Measurements from ENCODE around the gene EIF3B.

Gene EIF3B

GRCh38 chr7:2353936-2354185 lies 766 bp upstream of the EIF3B start:
- Histone ChIP-seq H3K27me3 (ENCODE audit: insufficient read depth, low read length) (no peaks in the 10 kb centered on the region), H3K36me3 (ENCODE audit: insufficient read depth, low read length) (peaks cover 36% of the 10 kb centered on the region), H3F3A (ENCODE audit: insufficient read depth, low read length) (no peaks in the 10 kb centered on the region), H3K27ac (ENCODE audit: low read depth, low read length, poor library complexity, severe bottlenecking) (peak overlapping the region; percentile 88), H3K9me3 (ENCODE audit: low read length) (no peaks in the 10 kb centered on the region), H3K4me1 (ENCODE audit: insufficient read depth, low read length, severe bottlenecking) (peaks cover 39% of the 10 kb centered on the region), H4K20me1 (ENCODE audit: insufficient read depth, low read length) (0 out of 2 replicates have a peak, but pooled peaks cover 2% of the 10 kb centered on the region), H3K9me2 (ENCODE audit: low read depth, low read length) (no peaks in the 10 kb centered on the region), H3K4me3 (ENCODE audit: low read depth, low read length, poor library complexity, severe bottlenecking) (peak overlapping the region; percentile 99), H3K9ac (ENCODE audit: low read length) (peak overlapping the region; percentile 92), H2AFZ (ENCODE audit: low read length) (peak overlapping the region; percentile 65; the same call in 1 of the 2 replicates), H3K4me2 (ENCODE audit: low read length) (peak overlapping the region; percentile 90), H3K79me2 (ENCODE audit: insufficient read depth, low read length) (peaks cover 40% of the 10 kb centered on the region)
- TF ChIP-seq CTCF (IDR thresholded peaks at IDR 0.05; ENCODE audit: low read length), result no peak
- no peak for TF ChIP-seq EZH2 (IDR thresholded peaks at IDR 0.05; ENCODE audit: borderline replicate concordance, low read length)

GRCh38 chr7:2354939-2355704 lies 495 bp downstream of the EIF3B start:
- Histone ChIP-seq H3F3A (ENCODE audit: insufficient read depth, low read length) (no peaks in the 10 kb centered on the region), H3K9me2 (ENCODE audit: low read depth, low read length) (no peaks in the 10 kb centered on the region)

GRCh38 chr7:2355705-2356008 lies 1.0 kb downstream of the EIF3B start:
- no peaks in the 10 kb centered on the region for H3K9me2 ChIP-seq (ENCODE audit: low read depth, low read length)
- 0 out of 2 replicates have a peak, but pooled peaks cover 2% of the 10 kb centered on the region for H4K20me1 ChIP-seq (ENCODE audit: insufficient read depth, low read length)
- peak overlapping the region; percentile 99 for H3K4me3 ChIP-seq (ENCODE audit: low read depth, low read length, poor library complexity, severe bottlenecking)
- H3K4me1 ChIP-seq (ENCODE audit: insufficient read depth, low read length, severe bottlenecking), result peaks cover 40% of the 10 kb centered on the region
- peak overlapping the region; percentile 90 for H3K4me2 ChIP-seq (ENCODE audit: low read length)
- H3K36me3 ChIP-seq (ENCODE audit: insufficient read depth, low read length), result peaks cover 54% of the 10 kb centered on the region
- no peak for TF ChIP-seq EZH2 (IDR thresholded peaks at IDR 0.05; ENCODE audit: borderline replicate concordance, low read length)
- TF ChIP-seq CTCF (IDR thresholded peaks at IDR 0.05; ENCODE audit: low read length), result no peak
- H3F3A ChIP-seq (ENCODE audit: insufficient read depth, low read length), result no peaks in the 10 kb centered on the region
- no peaks in the 10 kb centered on the region for H3K27me3 ChIP-seq (ENCODE audit: insufficient read depth, low read length)
- no peak overlapping the region for H2AFZ ChIP-seq (ENCODE audit: low read length)
- H3K79me2 ChIP-seq (ENCODE audit: insufficient read depth, low read length), result peaks cover 58% of the 10 kb centered on the region
- no peaks in the 10 kb centered on the region for H3K9me3 ChIP-seq (ENCODE audit: low read length)
- H3K9ac ChIP-seq (ENCODE audit: low read length), result peak overlapping the region; percentile 98
- peak overlapping the region; percentile 23 for H3K27ac ChIP-seq (ENCODE audit: low read depth, low read length, poor library complexity, severe bottlenecking)

More at GRCh38 chr7:2354939-2355704, 495 bp downstream of the EIF3B start:
- Histone ChIP-seq H3K27me3 (ENCODE audit: insufficient read depth, low read length) (no peaks in the 10 kb centered on the region), H4K20me1 (ENCODE audit: insufficient read depth, low read length) (0 out of 2 replicates have a peak, but pooled peaks cover 2% of the 10 kb centered on the region), H3K4me1 (ENCODE audit: insufficient read depth, low read length, severe bottlenecking) (peaks cover 40% of the 10 kb centered on the region), H3K4me2 (ENCODE audit: low read length) (peak overlapping the region; percentile 90), H3K79me2 (ENCODE audit: insufficient read depth, low read length) (peaks cover 53% of the 10 kb centered on the region), H3K4me3 (ENCODE audit: low read depth, low read length, poor library complexity, severe bottlenecking) (peak overlapping the region; percentile 99), H3K9ac (ENCODE audit: low read length) (peak overlapping the region; percentile 98), H3K36me3 (ENCODE audit: insufficient read depth, low read length) (peaks cover 48% of the 10 kb centered on the region), H3K9me3 (ENCODE audit: low read length) (no peaks in the 10 kb centered on the region), H3K27ac (ENCODE audit: low read depth, low read length, poor library complexity, severe bottlenecking) (peak overlapping the region; percentile 23), H2AFZ (ENCODE audit: low read length) (no peak overlapping the region)
- TF ChIP-seq EZH2 (IDR thresholded peaks at IDR 0.05; ENCODE audit: borderline replicate concordance, low read length), result no peak
- TF ChIP-seq CTCF (IDR thresholded peaks at IDR 0.05; ENCODE audit: low read length), result no peak
